PC-3 (cell line): Measurements from ENCODE around the gene POLRMT.

Experiments used
- EZH2 ChIP-seq: fragments of 300-600 bp; sonication (generic); IDR thresholded peaks from one replicate; pipeline ENCODE4 v1.6.1; 2017; ENCODE audit warnings: antibody characterized with exemption, mild to moderate bottlenecking, low read length; ENCODE audit not compliant: unreplicated experiment
- TF ChIP-seq, protein P1 (sequence below): fragments of 300-600 bp; sonication (generic); conservative IDR thresholded peaks from 2 replicates; pipeline ENCODE4 v1.5.1; 2017; ENCODE audit warnings: antibody characterized with exemption, low read depth, mild to moderate bottlenecking, low read length

DNA sequence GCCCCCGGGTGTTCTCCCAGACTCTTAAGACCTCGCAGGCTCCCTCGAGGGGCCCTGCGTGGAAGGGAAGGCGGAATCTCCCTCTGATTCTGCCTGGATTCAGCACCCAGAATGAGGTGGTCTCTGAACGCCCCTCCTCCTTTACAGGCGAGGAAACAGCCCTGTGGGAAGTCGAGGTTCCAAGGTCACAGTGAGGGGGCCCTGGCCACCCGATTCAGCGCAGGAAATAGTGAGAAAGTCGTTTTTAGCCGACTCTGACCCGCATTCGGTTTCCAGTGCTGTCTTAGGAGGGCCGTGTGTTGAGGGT lies 59.9 kb downstream of the POLRMT start:
- TF ChIP-seq, protein P1, sequence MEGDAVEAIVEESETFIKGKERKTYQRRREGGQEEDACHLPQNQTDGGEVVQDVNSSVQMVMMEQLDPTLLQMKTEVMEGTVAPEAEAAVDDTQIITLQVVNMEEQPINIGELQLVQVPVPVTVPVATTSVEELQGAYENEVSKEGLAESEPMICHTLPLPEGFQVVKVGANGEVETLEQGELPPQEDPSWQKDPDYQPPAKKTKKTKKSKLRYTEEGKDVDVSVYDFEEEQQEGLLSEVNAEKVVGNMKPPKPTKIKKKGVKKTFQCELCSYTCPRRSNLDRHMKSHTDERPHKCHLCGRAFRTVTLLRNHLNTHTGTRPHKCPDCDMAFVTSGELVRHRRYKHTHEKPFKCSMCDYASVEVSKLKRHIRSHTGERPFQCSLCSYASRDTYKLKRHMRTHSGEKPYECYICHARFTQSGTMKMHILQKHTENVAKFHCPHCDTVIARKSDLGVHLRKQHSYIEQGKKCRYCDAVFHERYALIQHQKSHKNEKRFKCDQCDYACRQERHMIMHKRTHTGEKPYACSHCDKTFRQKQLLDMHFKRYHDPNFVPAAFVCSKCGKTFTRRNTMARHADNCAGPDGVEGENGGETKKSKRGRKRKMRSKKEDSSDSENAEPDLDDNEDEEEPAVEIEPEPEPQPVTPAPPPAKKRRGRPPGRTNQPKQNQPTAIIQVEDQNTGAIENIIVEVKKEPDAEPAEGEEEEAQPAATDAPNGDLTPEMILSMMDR, result no peak
- TF ChIP-seq EZH2, result no peak
